ENCODE data around the gene TLE3. TPM values are rescaled to one million over a fixed set of nuclear protein-coding genes. Genes with fewer than 3 reads are reported as not detected.
A peak's percentile ranks its signal among the peaks of the same experiment; 100 is the strongest.

TLE3 gene
- total and polyA plus RNA-seq, 2 of the 4 experiments (the other 2 are of a cell fraction): 6.5 to 16.3 TPM

GRCh38 chr15:70064441-70064840 lies 33.3 kb downstream of the TLE3 start:
- H3K9ac ChIP-seq (ENCODE audit: low read depth, low read length): no peak overlapping the region
- peaks cover 57% of the 10 kb centered on the region for H3K36me3 ChIP-seq (ENCODE audit: control insufficient read depth, insufficient read depth, low read length)
- CTCF ChIA-PET: interaction anchor here (1.0 kb wide), 1 partner anchor 23 kb away, joined by 3 read pairs; no protein-coding TSS in a partner anchor

More at GRCh38 chr15:70064441-70064840, 33.3 kb downstream of the TLE3 start:
- ATAC-seq (ENCODE audit: low read depth) (no peak), DNase-seq (peak; percentile 21)
- POLR2A ChIA-PET (ENCODE audit: unreplicated experiment): no interaction called here
- BruUV-seq (replicated peaks): no TSS peak
- Histone ChIP-seq H3K79me1 (ENCODE audit: low read depth in 1 of 2, low read length in 2 of 2) (peaks cover 21 to 61% of the 10 kb centered on the region in 2 experiments), H2AK5ac (ENCODE audit: low read depth, low read length) (no peak overlapping the region), H4K5ac (ENCODE audit: low read depth, low read length) (no peak overlapping the region), H3K4me2 (ENCODE audit: low read depth, low read length) (no peak overlapping the region), H2AFZ (replicated peaks; ENCODE audit: low read length, poor library complexity) (no peak overlapping the region), H2BK15ac (ENCODE audit: low read depth, low read length) (no peak overlapping the region), H4K8ac (ENCODE audit: low read depth in 2 of 2, low read length in 2 of 2) (no peak overlapping the region), H3K4ac (ENCODE audit: low read depth, low read length) (no peak overlapping the region), H2BK5ac (ENCODE audit: low read depth, low read length, poor library complexity, severe bottlenecking) (no peak overlapping the region), H3K14ac (replicated peaks; ENCODE audit: low read depth, low read length) (no peak overlapping the region), H3K27ac (ENCODE audit: insufficient read depth, low read length) (no peak overlapping the region), H4K20me1 (ENCODE audit: insufficient read depth, low read length) (peaks cover 66% of the 10 kb centered on the region), H2BK20ac (ENCODE audit: low read depth, low read length) (no peak overlapping the region), H4K91ac (ENCODE audit: insufficient read depth, low read depth, low read length) (no peak overlapping the region), H3K23ac (ENCODE audit: low read depth, low read length) (no peak overlapping the region), H3K18ac (ENCODE audit: low read depth, low read length) (no peak overlapping the region), H3K56ac (ENCODE audit: extremely low read depth, insufficient read depth, low read length) (no peak overlapping the region), H2AK9ac (replicated peaks; ENCODE audit: low read depth, low read length, poor library complexity) (no peak overlapping the region), H3K9me1 (ENCODE audit: insufficient read depth, low read length) (peaks cover 23% of the 10 kb centered on the region; the same call in 1 of the 2 replicates), H3K4me1 (ENCODE audit: control insufficient read depth, insufficient read depth, low read length) (peaks cover 21% of the 10 kb centered on the region), H3K9me3 (ENCODE audit: control insufficient read depth, insufficient read depth, low read length) (no peaks in the 10 kb centered on the region), H3K4me3 (ENCODE audit: insufficient read depth, low read depth, low read length) (no peak overlapping the region), H2BK120ac (ENCODE audit: low read depth, low read length) (no peak overlapping the region), H3K27me3 (ENCODE audit: control insufficient read depth, insufficient read depth, low read length) (no peaks in the 10 kb centered on the region)
- WGBS, 2 experiments (ENCODE audit: extremely low coverage in 2 of 2, insufficient read length in 1 of 2): no CpG with 5 or more reads among the region's 4 CpGs
- in situ Hi-C loops (cut with MboI; ENCODE audit: low sequenced_read_pairs): no loop called here
- intact Hi-C loops (cut with micrococcal nuclease): no loop called here
- dilution Hi-C loops (cut with HindIII; ENCODE audit: low sequenced_read_pairs, unreplicated experiment): no loop called here
- TF ChIP-seq MXI1 (IDR thresholded peaks at IDR 0.05; ENCODE audit: borderline replicate concordance, low read depth, low read length): no peak
- no peak for TF ChIP-seq ELK1 (IDR thresholded peaks at IDR 0.05; ENCODE audit: borderline replicate concordance, low read depth, low read length)
- TF ChIP-seq POLR2A (IDR thresholded peaks at IDR 0.05; ENCODE audit: low read depth, low read length): no peak
- no peak for TF ChIP-seq SMC3 (IDR thresholded peaks at IDR 0.05; ENCODE audit: low read depth, low read length)
